Stimulated activated CD4-positive, alpha-beta T cell treated with anti-CD3 and anti-CD28 coated beads, Interleukin-2, amount 100 ng/mL, for 4 hours (primary cell): Measurements from ENCODE around the gene OPN1MW3.
"Not testable (repeated sequence)": the region's sequence is repeated elsewhere in the genome, so short reads cannot be mapped to it uniquely, and the experiment has no call there.

ENCODE experiments used
- DNase-seq: peaks from one replicate; pipeline ENCODE4 v3.0.0-alpha.2; 2020; ENCODE audit warnings: low read depth

OPN1MW3 gene

GRCh38 chrX:154296731-154297130 lies 39.3 kb downstream of the OPN1MW3 start:
- DNase-seq = no peak

GRCh38 chrX:154298312-154298711 lies 40.9 kb downstream of the OPN1MW3 start:
- no peak for DNase-seq

- DNase-seq = no peak
These were observed 43.4 kb downstream of the OPN1MW3 start for GRCh38 chrX:154300816-154301215.

GRCh38 chrX:154302998-154303397 lies 45.6 kb downstream of the OPN1MW3 start:
- DNase-seq = not testable (repeated sequence)

GRCh38 chrX:154303476-154303875 lies 46.1 kb downstream of the OPN1MW3 start:
- no peak for DNase-seq

GRCh38 chrX:154304846-154305245 lies 47.5 kb downstream of the OPN1MW3 start:
- no peak for DNase-seq

- no peak for DNase-seq
These were observed 48.3 kb downstream of the OPN1MW3 start for GRCh38 chrX:154305541-154306205.

- DNase-seq = no peak
These were observed 49.8 kb downstream of the OPN1MW3 start for GRCh38 chrX:154307202-154307601.

GRCh38 chrX:154308108-154308946 lies 50.9 kb downstream of the OPN1MW3 start:
- DNase-seq = peak; percentile 69

- no peak for DNase-seq
These were observed 51.8 kb downstream of the OPN1MW3 start for GRCh38 chrX:154309041-154309775.

GRCh38 chrX:154310616-154311536 lies 53.5 kb downstream of the OPN1MW3 start:
- DNase-seq = no peak

GRCh38 chrX:154312116-154312515 lies 54.7 kb downstream of the OPN1MW3 start:
- DNase-seq = no peak

GRCh38 chrX:154313147-154313546 lies 55.8 kb downstream of the OPN1MW3 start:
- DNase-seq = no peak

GRCh38 chrX:154315416-154315815 lies 58.0 kb downstream of the OPN1MW3 start:
- DNase-seq = no peak

- no peak for DNase-seq
These were observed 60.1 kb downstream of the OPN1MW3 start for GRCh38 chrX:154317391-154317995.

- DNase-seq = no peak
These were observed 63.0 kb downstream of the OPN1MW3 start for GRCh38 chrX:154320406-154320805.
